GM19025 (cell line): ENCODE measurements around the gene LTBP3.

ENCODE experiments used
- ATAC-seq: cut with Tn5 transposase; IDR thresholded peaks from one replicate; pipeline ENCODE4 v1.9.1; 2021; ENCODE audit warnings: mild to moderate bottlenecking, low read depth, moderate library complexity; ENCODE audit not compliant: unreplicated experiment

The LTBP3 gene

DNA sequence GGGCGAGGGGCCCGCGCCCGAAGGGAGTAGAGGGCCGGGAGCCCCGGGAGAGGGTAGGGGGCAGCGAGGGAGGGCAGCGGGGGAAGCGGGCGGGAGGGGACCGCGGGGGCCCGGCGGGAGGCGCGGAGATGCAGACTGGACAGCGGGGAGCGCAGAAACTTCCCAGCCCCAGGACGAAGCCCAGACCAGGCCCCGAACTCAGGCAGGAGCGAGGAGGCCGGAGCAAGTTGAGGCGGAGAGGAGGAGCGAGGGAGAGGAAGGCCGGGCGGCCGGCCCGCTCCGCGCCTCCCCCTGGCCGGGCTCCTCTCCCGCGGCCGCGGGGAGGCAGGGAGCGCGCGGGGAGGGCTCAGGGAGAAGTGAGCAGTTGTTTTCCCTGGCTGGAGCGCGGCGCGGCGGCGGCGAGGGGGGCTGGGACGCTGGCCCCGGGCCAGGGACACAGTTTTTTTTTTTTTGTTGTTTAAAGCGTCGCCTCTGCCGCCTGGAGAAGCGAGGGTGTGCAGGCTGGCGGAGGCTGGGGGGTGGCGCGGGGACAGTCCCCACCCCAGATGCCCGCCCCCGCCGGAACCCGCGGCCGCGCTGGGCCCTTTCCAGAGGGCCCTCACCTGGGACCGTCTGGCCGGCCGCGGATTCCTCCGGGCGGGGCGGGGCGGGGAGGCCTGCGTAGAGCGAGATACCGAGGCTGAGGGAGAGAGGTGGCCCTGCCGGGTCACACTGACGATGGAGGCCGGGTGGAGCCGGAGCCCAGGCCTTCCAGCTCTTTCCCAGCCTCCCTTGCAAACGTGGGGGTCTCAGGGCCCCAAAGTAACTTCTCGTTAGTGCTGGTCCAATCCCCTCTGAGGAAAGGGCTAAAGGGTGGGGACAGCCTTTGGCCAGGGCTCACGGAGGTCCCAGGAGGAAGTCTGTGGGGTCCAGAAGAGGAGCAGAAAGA is at the start of gene LTBP3:
TSS of gene LTBP3 (minus strand) at position 358 of the 928 bp plus-strand sequence. CDS start 400 bp downstream, outside the sequence.
- ATAC-seq, result no peak

DNA sequence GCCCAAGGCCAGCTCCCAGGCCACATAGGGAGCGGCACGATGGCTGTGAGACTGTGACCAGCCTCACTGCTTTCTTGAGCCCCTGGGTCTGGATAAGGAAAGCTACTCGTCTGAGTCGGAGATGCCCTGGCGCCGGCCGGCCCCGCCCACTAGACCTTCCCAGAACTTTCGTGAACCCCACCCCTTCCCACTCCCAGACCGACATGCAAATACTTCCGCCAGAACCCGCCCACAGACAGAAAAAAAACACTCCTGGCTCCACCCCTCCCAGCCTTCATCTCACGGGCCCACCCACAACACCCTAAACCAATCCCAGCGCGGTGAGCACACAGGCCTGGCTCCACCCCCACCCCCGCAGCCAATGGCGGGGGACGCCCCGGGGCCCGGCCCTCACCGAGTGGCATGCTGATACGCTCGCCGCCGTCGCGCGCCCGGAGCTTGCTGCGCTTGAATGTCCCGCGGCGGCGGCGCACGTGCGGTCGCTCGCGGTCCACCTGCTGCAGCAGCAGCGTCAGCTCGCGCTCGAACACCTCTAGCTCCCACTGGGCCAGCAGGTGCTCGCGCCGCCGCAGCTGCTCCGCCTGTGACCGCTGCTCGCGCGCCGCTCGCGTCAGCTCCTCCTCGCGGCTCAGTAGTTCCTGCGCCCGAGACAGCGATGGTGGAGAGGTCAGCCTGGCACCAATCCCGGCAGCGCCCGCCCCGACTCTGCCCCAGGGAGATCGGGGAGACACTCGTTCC is 48.9 kb upstream of the LTBP3 start:
- no peak for ATAC-seq

DNA sequence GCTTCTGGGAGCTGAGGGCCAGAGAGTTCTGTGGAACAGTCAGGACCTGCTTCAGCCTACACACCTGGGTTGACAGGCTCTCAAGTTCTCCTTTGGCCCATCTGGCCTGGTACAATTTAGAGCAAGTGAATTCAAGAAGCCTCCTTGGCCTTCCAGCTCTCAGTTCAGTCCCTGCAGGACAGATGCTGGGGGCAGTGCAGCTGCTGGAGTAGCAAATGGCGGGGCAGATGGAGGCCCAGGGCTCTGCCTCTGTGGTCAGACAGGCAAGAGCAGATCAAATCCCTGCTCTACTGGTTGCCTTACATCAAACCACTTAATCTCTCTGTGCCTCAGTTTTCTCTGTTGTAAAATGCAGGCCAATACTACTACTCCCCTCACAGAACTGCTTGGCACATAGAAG is 46.1 kb upstream of the LTBP3 start:
- ATAC-seq, result no peak

DNA sequence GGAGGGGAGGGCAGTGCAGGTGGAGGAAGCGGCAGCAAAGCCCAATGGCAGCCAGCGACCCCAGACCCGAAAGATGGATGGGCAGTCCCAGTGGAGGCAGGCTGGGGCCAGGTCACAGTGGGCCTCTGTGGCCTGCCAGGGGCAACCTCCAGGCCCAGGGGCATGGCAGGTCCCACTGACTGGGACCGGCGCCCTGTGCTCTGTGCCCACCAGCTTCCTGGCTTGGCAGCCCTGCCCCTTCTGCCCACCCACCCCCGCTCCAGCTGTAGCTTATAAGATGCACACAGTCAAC is 41.7 kb upstream of the LTBP3 start:
- ATAC-seq, result no peak

DNA sequence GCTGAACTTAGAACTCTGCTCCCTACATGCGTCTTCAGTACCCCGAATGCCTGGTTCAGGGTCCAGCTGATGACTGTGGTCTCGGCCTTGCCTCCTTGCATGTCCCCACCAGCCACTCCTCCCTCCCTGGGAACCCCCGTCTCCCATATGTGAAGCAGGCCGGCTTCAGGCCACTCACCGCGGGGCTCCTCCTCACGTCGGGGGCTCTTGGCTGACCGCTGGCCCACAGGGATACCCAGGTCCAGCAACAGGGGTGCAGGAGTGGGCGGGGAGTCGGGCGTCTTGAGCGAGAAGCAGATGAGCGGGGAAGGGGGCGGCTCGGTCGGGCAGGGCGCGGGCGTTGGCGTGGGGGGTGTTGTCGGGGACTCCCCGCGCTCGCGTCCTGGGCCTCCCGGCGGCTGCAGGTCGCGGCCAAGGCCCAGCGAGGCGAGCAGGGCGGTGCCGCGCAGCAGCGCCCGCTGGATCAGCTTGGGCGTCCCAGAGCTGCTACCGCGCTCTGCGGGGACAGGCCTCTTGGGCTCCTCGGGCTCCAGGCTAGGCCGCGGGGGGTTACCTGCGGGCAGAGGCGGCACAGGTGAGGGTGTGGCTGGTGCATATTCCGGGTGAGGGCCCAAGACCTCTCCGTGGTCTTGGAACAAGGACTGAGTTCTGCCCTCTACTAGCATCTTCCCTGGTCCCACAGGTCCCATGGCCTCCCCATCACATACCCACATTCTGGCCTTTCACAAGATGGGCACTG is 41.2 kb upstream of the LTBP3 start:
- ATAC-seq, result no peak

DNA sequence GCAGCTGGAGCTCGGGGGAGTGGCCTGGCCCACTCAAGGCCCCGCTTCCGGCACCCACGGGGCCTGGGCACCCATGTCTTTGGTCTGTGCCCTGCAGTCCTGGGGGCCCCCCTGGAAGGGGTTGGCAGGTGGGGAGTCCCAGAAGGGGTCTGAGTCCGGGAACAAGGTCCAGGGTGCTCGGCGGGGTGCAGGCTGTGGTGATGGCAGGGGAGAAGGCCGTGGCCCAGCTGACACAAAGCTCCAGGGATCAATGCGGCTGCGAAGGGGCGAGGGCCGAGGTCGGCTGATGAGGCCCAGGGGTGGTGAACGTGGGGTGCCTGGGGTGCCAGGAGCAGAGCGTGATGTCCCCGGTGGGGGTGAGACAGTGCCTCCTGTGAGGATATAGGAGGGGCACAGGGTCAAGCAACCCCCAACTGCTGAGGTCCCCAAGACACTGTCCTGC is 40.1 kb upstream of the LTBP3 start:
- no peak for ATAC-seq

DNA sequence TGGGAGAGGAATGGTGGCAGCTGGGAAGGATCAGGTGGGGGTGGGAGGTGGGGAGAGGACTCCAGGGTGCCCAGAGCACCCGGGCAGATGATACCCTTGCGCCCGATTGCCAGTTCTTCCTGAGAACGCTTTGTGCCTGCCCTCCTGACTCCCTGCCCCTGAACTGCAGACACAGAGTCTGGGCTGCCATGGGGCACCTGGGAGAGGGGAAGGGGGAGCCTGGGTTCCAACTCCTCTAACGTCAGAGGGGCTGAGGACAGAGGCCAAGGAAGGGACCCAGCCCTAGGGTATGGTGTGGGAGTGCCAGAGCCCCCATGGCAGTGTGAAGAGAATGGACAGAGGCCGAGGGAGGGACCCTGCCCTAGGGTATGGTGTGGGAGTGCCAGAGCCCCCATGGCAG is 38.4 kb upstream of the LTBP3 start:
- ATAC-seq, result no peak

DNA sequence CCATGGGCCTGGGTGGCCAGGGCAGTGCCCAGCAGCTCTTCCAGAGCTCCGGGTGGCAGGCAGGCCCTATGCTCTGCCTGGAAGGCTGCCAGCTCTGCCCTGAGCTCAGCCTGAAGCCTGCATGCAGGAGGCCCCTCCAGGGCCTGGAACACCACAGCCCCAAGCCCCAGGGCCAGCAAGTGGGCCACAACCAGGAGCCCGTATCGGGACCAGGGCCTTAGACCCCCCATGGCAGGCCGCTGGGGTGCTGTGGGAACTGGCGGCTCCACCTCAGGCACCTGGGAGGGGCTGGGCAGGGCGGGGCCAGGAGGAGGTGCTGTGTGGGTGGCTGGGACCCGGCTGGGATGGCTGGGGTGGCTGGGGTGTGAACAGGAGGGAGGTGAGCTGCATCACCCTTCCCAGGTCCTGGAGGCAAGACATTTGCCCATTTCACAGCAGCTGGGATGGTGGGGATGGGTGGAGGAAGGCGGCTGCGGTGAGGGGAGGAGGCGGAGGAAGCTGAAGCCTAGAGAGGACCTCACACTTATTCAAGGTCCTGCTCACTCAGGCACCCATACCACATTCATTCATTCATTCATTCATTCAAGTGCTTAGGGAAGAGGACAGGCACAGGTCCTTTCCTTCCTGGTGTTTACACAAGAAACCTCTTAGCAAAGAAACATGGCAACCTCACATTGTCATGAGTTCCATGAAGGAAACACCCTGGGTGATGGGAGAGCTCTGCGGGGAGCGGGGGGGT is 37.6 kb upstream of the LTBP3 start, which contains the start of gene KCNK7:
TSS of gene KCNK7 (minus strand) at position 258 of the 739 bp plus-strand sequence. CDS start at position 230, 28 bp downstream.
- ATAC-seq, result no peak

DNA sequence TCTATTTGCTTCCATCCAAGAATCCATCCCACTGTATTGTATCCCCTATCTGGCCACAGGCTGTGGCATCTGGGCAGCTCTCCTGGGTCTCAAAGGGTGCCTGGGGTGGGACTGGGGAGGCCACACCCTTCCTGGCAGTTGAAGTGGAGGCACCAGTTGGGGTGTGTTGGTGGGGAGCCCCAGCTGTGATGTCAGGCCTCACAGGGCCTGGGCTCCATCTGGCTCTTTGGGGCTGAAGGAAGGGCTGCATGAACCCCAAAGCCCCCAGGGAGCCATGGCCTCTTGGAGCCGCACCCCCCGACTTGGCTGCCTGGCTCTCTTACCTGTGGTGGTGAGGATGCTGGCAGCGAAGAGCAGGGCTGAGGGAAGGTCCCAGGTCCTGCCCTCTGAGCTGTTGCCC is 37.0 kb upstream of the LTBP3 start:
- ATAC-seq, result no peak

DNA sequence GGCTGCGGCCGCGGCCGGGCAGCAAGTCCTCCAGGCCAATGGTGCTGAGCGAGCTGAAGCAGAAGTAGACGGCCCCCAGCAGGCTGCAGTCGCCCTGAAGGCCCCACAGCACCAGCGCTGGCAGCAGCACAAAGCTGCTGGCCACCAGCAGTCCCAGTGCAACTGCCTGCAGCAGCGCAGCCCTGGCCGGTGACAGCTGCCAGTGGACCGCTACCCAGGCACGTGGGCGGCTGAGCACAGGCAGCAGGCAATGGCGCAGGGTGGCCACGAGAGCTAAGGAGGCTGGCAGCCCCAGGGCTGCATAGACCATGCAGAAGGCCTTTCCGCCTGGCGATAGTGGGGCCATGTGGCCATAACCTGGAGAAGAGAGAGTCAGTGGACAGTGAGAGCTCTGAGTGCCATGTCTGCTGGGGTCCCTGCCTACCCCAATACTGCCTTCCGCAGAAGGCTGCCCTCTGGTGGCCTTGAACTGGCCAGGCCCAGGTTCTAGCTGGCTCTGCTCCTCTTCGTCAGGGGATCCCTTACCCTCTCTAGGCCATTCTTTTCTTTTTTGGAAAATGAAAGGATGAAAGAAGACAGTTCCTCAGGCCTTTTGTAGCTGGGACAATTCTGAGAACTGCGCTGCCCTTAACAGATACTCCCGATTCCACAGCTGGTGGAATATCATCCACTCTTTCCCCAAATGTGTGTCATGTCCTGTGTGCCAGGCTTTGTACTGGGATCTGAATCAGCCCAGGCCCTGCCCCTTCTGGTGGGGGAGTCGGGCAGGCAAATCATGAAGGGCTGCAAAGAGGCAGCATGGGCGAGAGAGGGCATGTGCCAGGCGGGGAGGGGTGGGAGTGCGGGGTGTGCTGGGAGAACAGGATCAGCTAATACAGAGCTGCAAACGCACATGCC is 35.6 kb upstream of the LTBP3 start:
- ATAC-seq, result no peak

DNA sequence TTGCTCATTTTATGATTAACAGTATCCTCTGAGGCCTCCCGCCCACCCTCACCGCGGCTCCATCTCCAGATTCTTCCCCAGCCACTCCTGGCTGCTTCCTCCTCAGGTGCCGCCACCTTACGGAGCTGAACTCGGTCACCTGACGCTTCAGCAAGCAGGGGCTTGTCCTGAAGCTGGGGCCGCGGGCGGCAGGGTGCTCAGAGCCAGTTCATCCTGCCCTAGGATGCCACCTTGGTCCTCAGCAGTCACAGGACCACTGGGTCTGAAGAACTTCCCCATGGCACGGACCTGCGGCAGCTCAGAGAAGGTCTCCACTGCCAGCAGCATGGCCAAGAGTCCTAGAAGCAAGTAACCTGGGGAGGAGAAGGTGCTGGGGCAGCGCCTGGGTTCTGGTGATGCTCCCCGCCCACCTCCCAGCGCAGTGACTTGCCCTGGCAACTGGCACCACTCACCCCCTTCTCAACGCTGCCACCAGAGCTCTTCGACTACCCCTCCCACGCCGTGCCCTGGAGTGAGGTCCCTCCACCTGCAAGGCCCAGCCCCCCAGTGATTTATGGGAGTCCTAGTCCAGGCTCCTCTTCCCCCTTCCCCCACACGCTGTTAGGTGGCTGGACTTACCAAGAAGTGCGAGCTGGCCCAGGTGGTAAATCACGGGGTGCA is 34.8 kb upstream of the LTBP3 start:
- no peak for ATAC-seq

DNA sequence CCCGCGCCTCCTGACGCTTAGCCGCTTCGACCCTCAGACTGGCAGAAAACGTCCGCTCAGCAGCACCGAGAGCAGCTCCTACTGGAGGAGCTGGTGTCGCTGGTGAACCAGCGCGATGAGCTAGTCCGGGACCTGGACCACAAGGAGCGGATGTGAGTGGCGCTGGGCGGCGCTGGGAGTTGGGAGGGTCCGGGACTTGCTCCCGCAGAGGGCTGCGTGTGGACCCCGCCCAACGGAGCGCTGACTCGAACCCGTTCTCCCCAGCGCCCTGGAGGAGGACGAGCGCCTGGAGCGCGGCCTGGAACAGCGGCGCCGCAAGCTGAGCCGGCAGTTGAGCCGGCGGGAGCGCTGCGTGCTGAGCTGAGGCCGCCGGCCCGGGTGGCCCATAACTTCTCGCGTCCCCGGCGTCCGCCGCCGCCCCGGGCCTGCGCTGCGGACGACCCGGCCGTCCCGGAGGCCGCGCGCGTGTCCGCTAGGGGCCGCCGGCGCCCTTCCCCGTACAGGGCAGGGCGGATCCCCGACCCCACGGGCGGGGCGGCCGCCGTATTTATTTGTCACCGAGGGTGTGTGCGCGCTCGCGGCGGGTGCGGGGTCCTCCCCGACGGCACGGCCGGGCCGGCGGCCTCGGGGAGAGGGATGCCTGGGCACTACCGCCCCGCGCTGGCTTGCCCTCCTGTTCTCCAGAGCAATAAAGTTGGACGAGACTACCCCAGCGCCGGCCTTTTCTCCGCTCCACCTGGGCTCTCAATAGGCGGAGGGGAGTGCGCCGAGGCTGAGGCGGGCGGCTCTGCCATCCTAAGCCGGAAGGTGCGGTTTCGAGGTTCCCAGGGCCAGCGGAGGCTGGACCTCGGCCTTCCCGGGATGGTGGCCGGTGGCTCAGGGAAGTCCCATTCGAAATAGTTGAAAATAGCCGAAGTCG is 34.0 kb upstream of the LTBP3 start:
- no peak for ATAC-seq

DNA sequence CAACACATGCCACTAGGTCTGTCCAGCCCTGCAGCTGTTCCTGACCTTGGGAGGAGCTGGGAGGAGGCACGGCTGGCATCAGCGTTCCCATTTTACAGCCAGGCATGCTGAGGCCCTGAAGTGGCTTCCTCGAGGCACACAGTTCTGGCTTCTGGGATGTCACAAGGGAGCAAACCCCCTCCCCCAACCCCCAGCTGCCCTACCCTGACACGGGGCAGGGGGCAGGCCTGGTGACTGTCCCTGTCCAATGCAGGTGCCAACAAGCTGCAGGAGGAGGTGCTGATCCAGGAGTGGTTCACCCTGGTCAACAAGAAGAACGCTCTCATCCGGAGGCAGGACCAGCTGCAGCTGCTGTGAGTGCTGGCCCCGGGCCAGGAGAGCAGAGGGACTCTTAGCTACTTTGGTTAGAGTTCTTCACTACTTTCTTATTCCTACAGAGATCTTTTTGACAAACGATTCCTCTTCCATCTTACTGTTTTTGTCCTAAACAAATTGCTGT is 32.1 kb upstream of the LTBP3 start:
- ATAC-seq, result no peak

DNA sequence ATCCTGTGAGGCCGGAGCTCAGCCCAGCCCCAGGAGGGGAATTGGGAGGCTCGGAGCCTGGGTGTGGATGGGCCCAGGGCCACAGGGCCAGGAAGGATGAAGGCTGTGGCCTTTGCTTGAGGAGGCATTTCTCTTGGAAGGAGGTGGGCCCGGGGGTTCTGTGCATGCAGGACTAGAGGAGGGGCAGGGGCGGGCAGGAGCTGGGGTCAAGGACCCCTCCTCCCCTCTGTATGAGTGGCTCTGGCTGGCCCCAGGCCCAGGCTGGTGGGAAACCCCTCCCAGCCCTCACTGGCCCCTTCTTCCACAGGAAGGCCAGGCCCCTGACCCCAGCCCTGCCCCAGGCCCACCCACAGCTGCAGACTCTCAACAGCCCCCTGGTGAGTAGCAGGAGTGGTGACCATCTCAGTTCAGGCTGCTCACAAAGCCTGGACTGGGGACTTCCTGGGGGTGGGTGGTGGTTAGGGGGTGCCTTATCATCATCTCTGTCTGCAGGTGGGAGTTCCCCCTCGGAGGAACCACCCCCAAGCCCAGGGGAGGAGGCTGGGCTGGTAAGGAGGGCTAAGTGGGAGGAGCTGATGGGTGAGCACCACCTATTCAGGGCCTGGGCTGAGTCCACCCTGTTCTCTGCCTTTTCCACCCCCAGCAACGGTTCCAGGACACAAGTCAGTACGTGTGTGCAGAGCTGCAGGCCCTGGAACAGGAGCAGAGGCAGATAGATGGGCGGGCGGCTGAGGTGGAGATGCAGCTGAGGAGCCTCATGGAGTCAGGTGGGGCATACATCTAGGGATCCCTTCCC is 31.5 kb upstream of the LTBP3 start:
- ATAC-seq, result no peak

DNA sequence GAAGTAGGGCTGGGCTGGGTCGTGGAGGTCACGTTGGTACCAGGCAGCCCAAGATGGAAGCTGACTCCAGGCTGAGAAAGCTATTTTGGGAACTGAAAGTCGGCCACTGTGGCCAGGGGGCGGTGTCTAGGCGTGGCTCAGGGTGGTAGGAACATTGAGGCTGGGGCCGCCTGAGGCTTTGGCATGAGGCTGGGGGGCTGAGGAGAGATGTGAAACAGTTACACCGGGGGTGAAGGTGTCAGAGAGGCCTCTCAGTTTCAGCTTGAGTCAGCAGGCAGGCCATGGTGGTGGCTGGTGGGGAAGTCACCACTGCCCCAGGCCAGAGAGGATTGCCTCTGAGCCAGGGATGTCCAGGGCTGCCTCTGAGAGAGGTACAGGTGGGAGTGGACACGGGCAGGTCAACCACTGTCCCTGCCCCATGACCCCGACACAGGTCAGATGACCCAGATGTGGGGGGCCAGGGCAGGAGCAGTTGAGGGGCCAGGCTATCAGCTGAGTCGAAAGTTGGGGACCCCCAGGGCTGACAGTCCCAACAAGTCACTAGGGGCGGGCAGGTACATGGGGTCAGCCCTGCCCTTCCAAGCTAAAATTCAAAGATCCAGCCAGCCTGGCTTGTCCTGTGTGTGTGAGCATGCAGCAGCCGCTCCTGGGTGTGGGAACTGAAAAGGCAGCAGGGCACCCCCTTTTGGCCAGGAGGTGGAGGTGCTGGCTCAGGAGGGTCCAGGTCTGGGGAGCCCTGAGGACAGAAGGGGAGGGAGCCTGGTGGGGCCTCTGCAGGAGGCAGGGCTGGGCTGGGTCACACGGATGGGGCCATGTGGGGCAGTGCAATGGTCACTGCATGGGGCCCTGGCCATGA is 30.3 kb upstream of the LTBP3 start:
- ATAC-seq, result peak; percentile 65

DNA sequence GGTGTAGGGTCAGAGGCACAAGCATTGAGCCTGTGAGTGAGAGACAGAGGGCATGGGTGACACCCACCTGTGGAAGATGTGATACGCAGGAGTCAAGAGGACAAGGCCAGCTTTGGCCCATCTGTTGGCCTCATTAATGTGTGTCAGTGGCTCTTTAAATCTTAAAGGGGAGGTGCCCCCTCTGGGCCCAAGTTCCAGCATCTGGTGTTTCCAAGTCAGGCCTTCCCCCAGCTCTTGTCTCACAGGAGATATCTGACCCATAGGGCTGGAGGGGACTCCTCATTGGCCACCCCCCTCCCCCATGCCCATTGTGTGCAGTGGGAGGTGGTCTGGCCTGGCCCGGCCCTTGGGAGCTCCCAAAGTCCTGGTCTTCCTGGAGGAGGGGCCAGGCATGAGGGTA is 28.5 kb upstream of the LTBP3 start:
- ATAC-seq, result no peak
